Stimulated activated CD8-positive, alpha-beta memory T cell treated with anti-CD3 and anti-CD28 coated beads, Interleukin-4, amount 100 ng/mL, for 1 hour (primary cell): ENCODE results near the gene SAMD8.
A peak's percentile ranks its signal among the peaks of the same experiment; 100 is the strongest.
"Not testable (repeated sequence)": the region's sequence is repeated elsewhere in the genome, so short reads cannot be mapped to it uniquely, and the experiment has no call there.

Source experiments
- DNase-seq, 2 donors: peaks; one replicate each; pipeline ENCODE4 v3.0.0-alpha.2; 2020; ENCODE audit warnings: low read depth in 2 of 2, low spot score in 1 of 2

The SAMD8 gene

GRCh38 chr10:75106891-75107290 is 4.6 kb upstream of the SAMD8 start:
- not testable (repeated sequence) for DNase-seq

- no peak for DNase-seq
Measured at GRCh38 chr10:75107756-75108683, 3.4 kb upstream of the SAMD8 start.

GRCh38 chr10:75108684-75109458 is 2.6 kb upstream of the SAMD8 start:
- DNase-seq, result no peak

- DNase-seq, result no peak
Measured at GRCh38 chr10:75109459-75109778, 2.0 kb upstream of the SAMD8 start.

- DNase-seq, result no peak
Measured at GRCh38 chr10:75110006-75110632, 1.3 kb upstream of the SAMD8 start.

GRCh38 chr10:75111907-75112679 is 637 bp downstream of the SAMD8 start:
- peak in 1 of 2 donors; percentile 5 for DNase-seq

- no peak for DNase-seq
Measured at GRCh38 chr10:75115137-75115536, 3.7 kb downstream of the SAMD8 start.

GRCh38 chr10:75116941-75117775 is 5.7 kb downstream of the SAMD8 start:
- not testable (repeated sequence) for DNase-seq

- DNase-seq, result no peak
Measured at GRCh38 chr10:75117995-75118394, 6.5 kb downstream of the SAMD8 start.

GRCh38 chr10:75119444-75120066 is 8.1 kb downstream of the SAMD8 start:
- not testable (repeated sequence) for DNase-seq

GRCh38 chr10:75121322-75121721 is 9.9 kb downstream of the SAMD8 start:
- no peak for DNase-seq

- no peak for DNase-seq
Measured at GRCh38 chr10:75122505-75122904, 11.0 kb downstream of the SAMD8 start.

GRCh38 chr10:75123088-75123682 is 11.7 kb downstream of the SAMD8 start:
- no peak for DNase-seq

GRCh38 chr10:75126277-75126676 is 14.8 kb downstream of the SAMD8 start:
- DNase-seq, result no peak

GRCh38 chr10:75127471-75127870 is 16.0 kb downstream of the SAMD8 start:
- no peak for DNase-seq

- not testable (repeated sequence) for DNase-seq
Measured at GRCh38 chr10:75128985-75129384, 17.5 kb downstream of the SAMD8 start.

GRCh38 chr10:75129537-75129936 is 18.1 kb downstream of the SAMD8 start:
- no peak for DNase-seq

GRCh38 chr10:75133701-75134100 is 22.2 kb downstream of the SAMD8 start:
- DNase-seq, result not testable (repeated sequence)

- no peak for DNase-seq
Measured at GRCh38 chr10:75136346-75136745, 24.9 kb downstream of the SAMD8 start.
